Thyroid gland (tissue), 4 donors: ENCODE data around the gene PPP4R1. TPM values are rescaled to one million over a fixed set of nuclear protein-coding genes. Genes with fewer than 3 reads are reported as not detected.

Experiments
- DNase-seq, 2 donors: peaks; one replicate each; pipeline ENCODE4 v3.0.0-alpha.2; 2019
- H3K27ac ChIP-seq, 3 donors: fragments of 200-600 bp; sonication (generic); 1 replicate in 2 of 3; 2 replicates in 1 of 3; pipeline ENCODE4 v1.5.1; 2016 to 2019; ENCODE audit warnings: mild to moderate bottlenecking in 1 of 3, moderate library complexity in 1 of 3
- H3K27me3 ChIP-seq: fragments of 200-600 bp; sonication (generic); one replicate; pipeline ENCODE4 v1.5.1; 2019
- H3K36me3 ChIP-seq, 2 donors: fragments of 200-600 bp; sonication (generic); one replicate each; pipeline ENCODE4 v1.5.1; 2016 to 2019
- H3K4me1 ChIP-seq, 2 donors: fragments of 200-600 bp; sonication (generic); one replicate each; pipeline ENCODE4 v1.5.1; 2017 to 2019
- H3K4me3 ChIP-seq, 3 donors: fragments of 200-600 bp; sonication (generic); replicated peaks in 1 of 3; 1 replicate in 2 of 3; 2 replicates in 1 of 3; pipeline ENCODE4 v1.5.1; 2016; ENCODE audit warnings: mild to moderate bottlenecking in 1 of 3
- H3K9me3 ChIP-seq: fragments of 200-600 bp; sonication (generic); one replicate; pipeline ENCODE4 v1.5.1; 2017
- POLR2A ChIP-seq, 2 donors: fragments of 450-650 bp; IDR thresholded peaks; one replicate each; pipeline ENCODE4 v1.6.1; 2017; ENCODE audit warnings: antibody characterized with exemption in 2 of 2, mild to moderate bottlenecking in 2 of 2, moderate library complexity in 1 of 2
- WGBS, 2 donors: methylation state at CpG; one replicate each; pipeline ENCODE4 v1.1.5; 2017; 5-methylcytosine and 5-hydroxymethylcytosine counted together
- intact Hi-C: fragments of 100-400 bp; cut with DNase I; formaldehyde crosslinking; loops from one replicate; pipeline ENCODE4 v1.15.1; 2023
- total RNA-seq, 4 donors: library from RNA; depleted of rRNA; stranded (reverse); fragments of >200 nt; gene quantifications; one replicate each; pipeline ENCODE4 v1.2.3, GENCODE V29; 2016
- TF ChIP-seq, protein P1 (sequence below), 6 experiments: fragments of 200-600 bp in 3 of 6; fragments of 450-650 bp in 3 of 6; sonication (generic) in 3 of 6; IDR thresholded peaks; one replicate each; pipeline ENCODE4 v1.5.1; 2016 to 2019; ENCODE audit warnings: antibody characterized with exemption in 6 of 6, mild to moderate bottlenecking in 2 of 6, inconsistent platforms in 1 of 6, moderate library complexity in 1 of 6

PPP4R1 gene
- total RNA-seq, 4 donors from 2014 or later = 95.5 to 170 (median 110) TPM

- no peak for DNase-seq
- Histone ChIP-seq H3K27ac (no peak overlapping the region), H3K27me3 (no peaks in the 10 kb centered on the region), H3K4me1 (peaks cover 4 to 6% of the 10 kb centered on the region in 2 donors), H3K9me3 (no peaks in the 10 kb centered on the region), H3K4me3 (no peak overlapping the region), H3K36me3 (peaks cover 6 to 7% of the 10 kb centered on the region in 2 donors)
- intact Hi-C loops = no loop called here
- TF ChIP-seq POLR2A (IDR thresholded peaks at IDR 0.05) = no peak
- TF ChIP-seq, protein P1, sequence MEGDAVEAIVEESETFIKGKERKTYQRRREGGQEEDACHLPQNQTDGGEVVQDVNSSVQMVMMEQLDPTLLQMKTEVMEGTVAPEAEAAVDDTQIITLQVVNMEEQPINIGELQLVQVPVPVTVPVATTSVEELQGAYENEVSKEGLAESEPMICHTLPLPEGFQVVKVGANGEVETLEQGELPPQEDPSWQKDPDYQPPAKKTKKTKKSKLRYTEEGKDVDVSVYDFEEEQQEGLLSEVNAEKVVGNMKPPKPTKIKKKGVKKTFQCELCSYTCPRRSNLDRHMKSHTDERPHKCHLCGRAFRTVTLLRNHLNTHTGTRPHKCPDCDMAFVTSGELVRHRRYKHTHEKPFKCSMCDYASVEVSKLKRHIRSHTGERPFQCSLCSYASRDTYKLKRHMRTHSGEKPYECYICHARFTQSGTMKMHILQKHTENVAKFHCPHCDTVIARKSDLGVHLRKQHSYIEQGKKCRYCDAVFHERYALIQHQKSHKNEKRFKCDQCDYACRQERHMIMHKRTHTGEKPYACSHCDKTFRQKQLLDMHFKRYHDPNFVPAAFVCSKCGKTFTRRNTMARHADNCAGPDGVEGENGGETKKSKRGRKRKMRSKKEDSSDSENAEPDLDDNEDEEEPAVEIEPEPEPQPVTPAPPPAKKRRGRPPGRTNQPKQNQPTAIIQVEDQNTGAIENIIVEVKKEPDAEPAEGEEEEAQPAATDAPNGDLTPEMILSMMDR (IDR thresholded peaks at IDR 0.05) = no peak
Measured at GRCh38 chr18:9578306-9578705, 36.1 kb downstream of the PPP4R1 start.

- 96 to 97% methylated on average over 9 of the region's 9 CpGs for WGBS, 2 donors
- Histone ChIP-seq H3K27me3 (no peaks in the 10 kb centered on the region), H3K9me3 (no peaks in the 10 kb centered on the region), H3K27ac (no peak overlapping the region), H3K4me3 (no peak overlapping the region), H3K4me1 (peaks cover 4 to 6% of the 10 kb centered on the region in 2 donors), H3K36me3 (peaks cover 6 to 7% of the 10 kb centered on the region in 2 donors)
- intact Hi-C loops = no loop called here
- TF ChIP-seq, protein P1 (IDR thresholded peaks at IDR 0.05) = no peak
- TF ChIP-seq POLR2A (IDR thresholded peaks at IDR 0.05) = no peak
- no peak for DNase-seq
Measured at GRCh38 chr18:9577361-9577760, 37.0 kb downstream of the PPP4R1 start.

GRCh38 chr18:9575558-9575957 is 38.8 kb downstream of the PPP4R1 start:
- Histone ChIP-seq H3K27me3 (no peaks in the 10 kb centered on the region), H3K9me3 (no peaks in the 10 kb centered on the region), H3K27ac (peak overlapping the region in 1 of 3 donors; percentile 42), H3K4me3 (no peak overlapping the region), H3K4me1 (peaks cover 4 to 6% of the 10 kb centered on the region in 2 donors), H3K36me3 (peaks cover 2 to 3% of the 10 kb centered on the region in 2 donors)
- intact Hi-C loops = no loop called here
- peak; percentile 81 to 82 for DNase-seq
- 4 to 8% methylated on average over 5 of the region's 5 CpGs for WGBS, 2 donors
- TF ChIP-seq POLR2A (IDR thresholded peaks at IDR 0.05) = no peak
- TF ChIP-seq, protein P1 (IDR thresholded peaks at IDR 0.05) = peak; percentile 67 to 96 (median 87)

DNA sequence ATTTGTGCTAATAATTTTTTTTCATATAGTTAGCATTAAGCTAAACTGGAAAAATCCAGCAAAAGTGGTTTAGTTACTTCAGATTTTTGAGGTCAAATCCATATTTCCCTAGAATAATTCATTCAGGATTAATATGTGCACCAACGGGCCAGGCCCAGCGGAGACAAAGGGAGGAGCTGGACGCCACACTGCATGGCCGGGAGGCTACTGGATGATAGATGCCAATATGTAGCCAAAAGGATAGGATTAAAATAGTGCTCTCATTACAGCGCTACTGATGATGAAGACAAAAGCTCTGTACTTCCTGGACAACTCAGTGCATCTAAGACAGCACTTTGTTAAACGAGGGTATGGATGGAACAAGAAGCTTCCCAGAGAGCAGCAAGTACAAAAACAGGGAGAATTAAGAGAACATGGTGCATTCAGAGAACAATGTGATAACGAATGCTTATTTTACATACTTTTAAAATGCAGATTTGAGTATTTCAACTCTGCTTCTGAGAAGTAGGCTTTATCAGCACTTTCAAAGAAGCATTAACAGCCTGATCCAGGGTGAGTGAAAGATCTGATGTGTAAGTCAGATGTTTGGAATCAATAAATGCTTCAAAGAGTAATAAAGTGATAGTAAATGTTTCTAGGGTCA is 39.8 kb downstream of the PPP4R1 start:
- no peak for DNase-seq
- 92 to 93% methylated on average over 7 of the region's 7 CpGs for WGBS, 2 donors
- no peak for TF ChIP-seq POLR2A (IDR thresholded peaks at IDR 0.05)
- TF ChIP-seq, protein P1 (IDR thresholded peaks at IDR 0.05) = no peak
- Histone ChIP-seq H3K9me3 (no peaks in the 10 kb centered on the region), H3K4me1 (peaks cover 4 to 6% of the 10 kb centered on the region in 2 donors), H3K4me3 (no peak overlapping the region), H3K27me3 (no peaks in the 10 kb centered on the region), H3K27ac (no peak overlapping the region), H3K36me3 (peaks cover 0 to 9% of the 10 kb centered on the region in 2 donors)
- intact Hi-C loops = no loop called here

GRCh38 chr18:9571546-9571945 is 42.8 kb downstream of the PPP4R1 start:
- WGBS, 2 donors = 83 to 94% methylated on average over 3 of the region's 3 CpGs

More at GRCh38 chr18:9571546-9571945, 42.8 kb downstream of the PPP4R1 start:
- Histone ChIP-seq H3K4me1 (peaks cover 4 to 6% of the 10 kb centered on the region in 2 donors), H3K36me3 (peaks cover 0 to 10% of the 10 kb centered on the region in 2 donors), H3K27ac (no peak overlapping the region), H3K9me3 (no peaks in the 10 kb centered on the region), H3K27me3 (no peaks in the 10 kb centered on the region), H3K4me3 (no peak overlapping the region)
- intact Hi-C loops = no loop called here
- no peak for DNase-seq
- TF ChIP-seq POLR2A (IDR thresholded peaks at IDR 0.05) = no peak
- TF ChIP-seq, protein P1 (IDR thresholded peaks at IDR 0.05) = no peak
